GM12878 (cell line): ENCODE measurements around the gene DENR. TPM values are rescaled to one million over a fixed set of nuclear protein-coding genes. Genes with fewer than 3 reads are reported as not detected.

Experiments used
- ATAC-seq: fragments of 200-7000 bp; cut with Tn5 transposase; 3 replicates; pipeline ENCODE4 v1.9.1; 2020; ENCODE audit warnings: mild to moderate bottlenecking, moderate library complexity
- BruUV-seq: library from RNA; stranded (reverse); fragments of 400-500 nt; replicated peaks from 2 replicates; lab custom pipeline; 2021; lab: Mats Ljungman, UMichigan
- CTCF ChIA-PET: fragments of 300-600 bp; sonication (Branson Sonifier 250); formaldehyde crosslinking; extraction: SDS; loops from one replicate; lab custom pipeline; 2021; ENCODE audit warnings: inconsistent platforms; lab: Yijun Ruan, JAX
- POLR2A ChIA-PET: fragments of 350-600 bp; formaldehyde crosslinking; extraction: SDS; loops from one replicate; lab custom pipeline; 2021; ENCODE audit warnings: inconsistent platforms; lab: Charles Lee
- RAD21 ChIA-PET: fragments of 300-600 bp; sonication (Branson Sonifier 250); formaldehyde crosslinking; loops from one replicate; lab custom pipeline; 2023; ENCODE audit warnings: antibody characterized with exemption; ENCODE audit not compliant: unreplicated experiment; lab: Charles Lee
- SMC1A ChIA-PET: fragments of 300-600 bp; sonication (Branson Sonifier 250); formaldehyde crosslinking; loops from one replicate; lab custom pipeline; 2023; ENCODE audit not compliant: unreplicated experiment, uncharacterized antibody; lab: Charles Lee
- DNase-seq: peaks from one replicate; pipeline ENCODE4 v3.0.0-alpha.2; 2011; ENCODE audit warnings: low read depth, low spot score
- FAIRE-seq: peaks from 3 replicates; lab custom pipeline; 2011; peaks lifted over from hg19 to GRCh38; lab: Jason Lieb, UNC
- H2AFZ ChIP-seq: 2 replicates; pipeline ENCODE4 v1.6.0; 2011; ENCODE audit warnings: low read depth, low read length, control low read depth; ENCODE audit not compliant: control insufficient read depth
- H3K27ac ChIP-seq: 2 replicates; pipeline ENCODE4 v1.5.1; 2011; ENCODE audit warnings: control low read depth; ENCODE audit not compliant: control insufficient read depth, insufficient read depth
- H3K27me3 ChIP-seq, 2 experiments: replicated peaks in 1 of 2; 2 replicates each; pipeline versions ENCODE4 v1.6.0 to v1.6.1; 2011; ENCODE audit warnings: low read length in 1 of 2; ENCODE audit not compliant: control insufficient read depth in 2 of 2, insufficient read depth in 2 of 2
- H3K36me3 ChIP-seq, 2 experiments: 2 replicates each; pipeline ENCODE4 v1.5.1; 2011; ENCODE audit warnings: low read length in 1 of 2; ENCODE audit not compliant: control insufficient read depth in 2 of 2, insufficient read depth in 2 of 2
- H3K4me1 ChIP-seq: 2 replicates; pipeline ENCODE4 v1.6.1; 2011; ENCODE audit warnings: mild to moderate bottlenecking, low read length, moderate library complexity, mixed read lengths; ENCODE audit not compliant: control insufficient read depth, insufficient read depth
- H3K4me2 ChIP-seq: 2 replicates; pipeline ENCODE4 v1.6.0; 2011; ENCODE audit warnings: control low read depth; ENCODE audit not compliant: control insufficient read depth, insufficient read depth
- H3K4me3 ChIP-seq: fragments of 200-600 bp; sonication (generic); 2 replicates; pipeline ENCODE4 v1.5.1; 2016
- H3K79me2 ChIP-seq: 2 replicates; pipeline ENCODE4 v1.6.0; 2011; ENCODE audit warnings: low read length; ENCODE audit not compliant: control insufficient read depth, insufficient read depth
- H3K9ac ChIP-seq: 2 replicates; pipeline ENCODE4 v1.8.0; 2011; ENCODE audit warnings: low read length, control low read depth, mixed read lengths; ENCODE audit not compliant: control insufficient read depth, insufficient read depth
- H3K9me3 ChIP-seq: replicated peaks from 3 replicates; pipeline ENCODE4 v1.5.1; 2011; ENCODE audit warnings: mild to moderate bottlenecking, low read length; ENCODE audit not compliant: control insufficient read depth, insufficient read depth
- H4K20me1 ChIP-seq: 2 replicates; pipeline ENCODE4 v1.6.0; 2011; ENCODE audit not compliant: control insufficient read depth, insufficient read depth
- IRF3 ChIP-seq: fragments of 450-650 bp; IDR thresholded peaks from 2 replicates; pipeline ENCODE4 v1.6.1; 2014; ENCODE audit warnings: mild to moderate bottlenecking
- RUNX3 ChIP-seq: IDR thresholded peaks from 2 replicates; pipeline ENCODE4 v1.6.1; 2012; ENCODE audit warnings: low read length, inconsistent platforms
- SMARCA5 ChIP-seq: fragments of 450-650 bp; IDR thresholded peaks from 2 replicates; pipeline ENCODE4 v1.6.1; 2017; ENCODE audit warnings: mild to moderate bottlenecking
- ZNF687 ChIP-seq: fragments of 450-650 bp; IDR thresholded peaks from 2 replicates; pipeline ENCODE4 v1.6.1; 2017; ENCODE audit warnings: mild to moderate bottlenecking, moderate library complexity
- WGBS: methylation state at CpG from one replicate; pipeline ENCODE4 v1.1.6; 2016; ENCODE audit warnings: low lambda C conversion rate; ENCODE audit not compliant: insufficient replicate concordance, insufficient coverage; ENCODE audit errors: missing lambda C conversion rate; 5-methylcytosine and 5-hydroxymethylcytosine counted together
- in situ Hi-C: fragments of 300-500 bp; cut with MboI; formaldehyde crosslinking; loops from 9 replicates; pipeline ENCODE4 v1.14.3; 2018; ENCODE audit warnings: mixed read lengths
- intact Hi-C: fragments of 100-400 bp; cut with micrococcal nuclease; formaldehyde crosslinking; loops from one replicate; pipeline ENCODE4 v1.14.2; 2022; ENCODE audit not compliant: unreplicated experiment
- polyA plus RNA-seq, 11 experiments: library from polyadenylated mRNA; depleted of rRNA in 4 of 11; unstranded in 6 of 11; stranded (reverse) in 5 of 11; fragments of >200 nt; fragmentation: Nextera tagmentation in 4 of 11; fragmentation: Illumina TruSeq in 1 of 11; extraction: Ambion mirVana in 4 of 11; extraction: Trizol in 1 of 11; gene quantifications; 1 replicate in 1 of 11; 2 replicates in 10 of 11; pipeline versions ENCODE4 v1.2.1 to v1.2.3, GENCODE V29; 2011 to 2016; ENCODE audit warnings: inconsistent platforms in 2 of 11, missing spikeins in 2 of 11, low read depth in 1 of 11
- total RNA-seq, 4 experiments: library from RNA; depleted of rRNA in 3 of 4; stranded (reverse); fragments of >200 nt in 3 of 4; fragmentation: Illumina TruSeq in 1 of 4; extraction: Trizol in 1 of 4; gene quantifications; 2 replicates each; pipeline versions ENCODE4 v1.2.1 to v1.2.3, GENCODE V29; 2013 to 2021

The DENR gene
- total and polyA plus RNA-seq, 10 of the 15 experiments (the other 5 are each of a cell fraction or from before 2014, with no cell fraction given) = 29.4 to 97.7 (median 58.3) TPM

- TF ChIP-seq SMARCA5 (peak; percentile 43; the same call in 1 of the 2 replicates), IRF3 (no peak), ZNF687 (no peak), RUNX3 (peak; percentile 33; the same call in 1 of the 2 replicates)
- peak; percentile 89 for ATAC-seq
- intact Hi-C loops = no loop called here
- WGBS = 59% methylated on average over 7 of the region's 7 CpGs
- no peak overlapping the region for H3K9ac ChIP-seq
- SMC1A ChIA-PET = interaction anchor here (0.7 to 0.9 kb wide), 2 partner anchors 26 to 169 kb away, joined by 3 read pairs; no protein-coding TSS in a partner anchor
- in situ Hi-C loops = no loop called here
- RAD21 ChIA-PET = no interaction called here
- H3K9me3 ChIP-seq = no peaks in the 10 kb centered on the region
- H4K20me1 ChIP-seq = no peaks in the 10 kb centered on the region
- peak; percentile 85 for FAIRE-seq
- no peaks in the 10 kb centered on the region for H3K36me3 ChIP-seq
- no peak overlapping the region for H3K4me3 ChIP-seq
- CTCF ChIA-PET = interaction anchor here (0.7 to 1.3 kb wide), 2 partner anchors 8 to 10 kb away, joined by 3 to 5 read pairs; no protein-coding TSS in a partner anchor
- H3K4me1 ChIP-seq = peaks cover 10% of the 10 kb centered on the region
- H2AFZ ChIP-seq = no peak overlapping the region
- no peak overlapping the region for H3K27ac ChIP-seq
- H3K79me2 ChIP-seq = no peaks in the 10 kb centered on the region
- no peak for DNase-seq
- no TSS peak for BruUV-seq
- 0 out of 2 replicates have a peak overlapping the region, but pooled peaks have one; percentile 15 for H3K4me2 ChIP-seq
- no peaks in the 10 kb centered on the region for H3K27me3 ChIP-seq
- POLR2A ChIA-PET = no interaction called here
Observed at GRCh38 chr12:122785503-122785902, 32.9 kb downstream of the DENR start.
